MCF 10A (cell line): Measurements from ENCODE around the gene UBE2J1. TPM values are rescaled to one million over a fixed set of nuclear protein-coding genes. Genes with fewer than 3 reads are reported as not detected.

Source experiments
- BruUV-seq: library from RNA; stranded (reverse); fragments of 400-500 nt; replicated peaks from 2 replicates; lab custom pipeline; 2021; lab: Mats Ljungman, UMichigan
- CTCF ChIA-PET: fragments of 300-600 bp; sonication (Branson Sonifier 250); formaldehyde crosslinking; extraction: SDS; loops from one replicate; lab custom pipeline; 2021; ENCODE audit warnings: antibody characterized with exemption, inconsistent platforms; lab: Yijun Ruan, JAX
- POLR2A ChIA-PET: fragments of 300-600, 350-650 bp; sonication (Branson Sonifier 250); formaldehyde crosslinking; extraction: SDS; loops from one replicate; lab custom pipeline; 2020; ENCODE audit warnings: antibody characterized with exemption, inconsistent platforms; lab: Yijun Ruan, JAX
- DNase-seq: peaks from one replicate; pipeline ENCODE4 v3.0.0-alpha.2; 2018; ENCODE audit not compliant: unreplicated experiment
- H3K27ac Mint-ChIP-seq: one replicate; pipeline ENCODE4 v1.8.0; 2022; ENCODE audit warnings: mild to moderate bottlenecking, low read depth, mixed read lengths; ENCODE audit not compliant: unreplicated experiment
- H3K27me3 Mint-ChIP-seq: one replicate; pipeline ENCODE4 v1.8.0; 2022; ENCODE audit warnings: mixed read lengths; ENCODE audit not compliant: insufficient read depth, unreplicated experiment
- H3K36me3 Mint-ChIP-seq: one replicate; pipeline ENCODE4 v1.8.0; 2022; ENCODE audit warnings: mild to moderate bottlenecking, moderate library complexity, mixed read lengths; ENCODE audit not compliant: insufficient read depth, unreplicated experiment
- H3K4me1 Mint-ChIP-seq: one replicate; pipeline ENCODE4 v1.8.0; 2022; ENCODE audit warnings: mixed read lengths; ENCODE audit not compliant: insufficient read depth, unreplicated experiment
- H3K4me3 Mint-ChIP-seq: one replicate; pipeline ENCODE4 v1.8.0; 2022; ENCODE audit warnings: mild to moderate bottlenecking, moderate library complexity, mixed read lengths; ENCODE audit not compliant: unreplicated experiment
- H3K9me3 Mint-ChIP-seq: one replicate; pipeline ENCODE4 v1.8.0; 2022; ENCODE audit warnings: mixed read lengths; ENCODE audit not compliant: unreplicated experiment
- intact Hi-C: fragments of 100-400 bp; cut with micrococcal nuclease; formaldehyde crosslinking; loops from 2 replicates; pipeline ENCODE4 v1.14.1; 2022
- total RNA-seq: library from RNA; stranded (reverse); gene quantifications from 2 replicates; pipeline ENCODE4 v1.2.3, GENCODE V29; 2022
- TF ChIP-seq, protein P1 (sequence below): fragments of 200-600 bp; IDR thresholded peaks from one replicate; pipeline ENCODE4 v1.8.0; 2022; ENCODE audit warnings: antibody characterized with exemption, mild to moderate bottlenecking; ENCODE audit not compliant: unreplicated experiment

Gene UBE2J1
- total RNA-seq, 1 experiment from 2014 or later = 39.0 TPM

DNA sequence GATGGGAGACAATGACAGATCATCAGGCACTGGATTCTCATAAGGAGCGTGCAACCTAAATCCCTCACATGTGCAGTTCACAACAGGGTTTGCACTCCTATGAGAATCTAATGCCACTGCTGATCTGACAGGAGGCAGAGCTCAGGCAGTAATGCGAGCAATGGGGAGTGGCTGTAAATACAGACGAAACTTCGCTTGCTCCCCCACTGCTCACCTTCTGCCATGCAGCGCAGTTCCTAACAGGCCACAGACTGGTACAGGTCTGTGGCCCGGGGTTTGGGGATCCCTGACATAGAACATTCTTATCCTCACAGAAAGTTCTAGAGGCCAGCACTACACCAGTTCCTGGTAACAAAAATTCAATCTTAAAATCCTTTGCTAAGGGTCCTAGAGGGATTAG is 36.3 kb upstream of the UBE2J1 start:
- DNase-seq = no peak
- Mint-ChIP-seq H3K27ac (no peak overlapping the region), H3K4me3 (no peak overlapping the region), H3K36me3 (no peaks in the 10 kb centered on the region), H3K9me3 (peaks cover 8% of the 10 kb centered on the region), H3K27me3 (peaks cover 13% of the 10 kb centered on the region), H3K4me1 (peaks cover 6% of the 10 kb centered on the region)
- intact Hi-C loops = no loop called here
- TF ChIP-seq, protein P1, sequence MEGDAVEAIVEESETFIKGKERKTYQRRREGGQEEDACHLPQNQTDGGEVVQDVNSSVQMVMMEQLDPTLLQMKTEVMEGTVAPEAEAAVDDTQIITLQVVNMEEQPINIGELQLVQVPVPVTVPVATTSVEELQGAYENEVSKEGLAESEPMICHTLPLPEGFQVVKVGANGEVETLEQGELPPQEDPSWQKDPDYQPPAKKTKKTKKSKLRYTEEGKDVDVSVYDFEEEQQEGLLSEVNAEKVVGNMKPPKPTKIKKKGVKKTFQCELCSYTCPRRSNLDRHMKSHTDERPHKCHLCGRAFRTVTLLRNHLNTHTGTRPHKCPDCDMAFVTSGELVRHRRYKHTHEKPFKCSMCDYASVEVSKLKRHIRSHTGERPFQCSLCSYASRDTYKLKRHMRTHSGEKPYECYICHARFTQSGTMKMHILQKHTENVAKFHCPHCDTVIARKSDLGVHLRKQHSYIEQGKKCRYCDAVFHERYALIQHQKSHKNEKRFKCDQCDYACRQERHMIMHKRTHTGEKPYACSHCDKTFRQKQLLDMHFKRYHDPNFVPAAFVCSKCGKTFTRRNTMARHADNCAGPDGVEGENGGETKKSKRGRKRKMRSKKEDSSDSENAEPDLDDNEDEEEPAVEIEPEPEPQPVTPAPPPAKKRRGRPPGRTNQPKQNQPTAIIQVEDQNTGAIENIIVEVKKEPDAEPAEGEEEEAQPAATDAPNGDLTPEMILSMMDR = no peak
- no TSS peak for BruUV-seq
- ChIA-PET CTCF (interaction anchor here (0.6 to 1.9 kb wide), 3 partner anchors 17 to 39 kb away, joined by 3 to 8 read pairs (median 5); no protein-coding TSS in a partner anchor), POLR2A (no interaction called here)

DNA sequence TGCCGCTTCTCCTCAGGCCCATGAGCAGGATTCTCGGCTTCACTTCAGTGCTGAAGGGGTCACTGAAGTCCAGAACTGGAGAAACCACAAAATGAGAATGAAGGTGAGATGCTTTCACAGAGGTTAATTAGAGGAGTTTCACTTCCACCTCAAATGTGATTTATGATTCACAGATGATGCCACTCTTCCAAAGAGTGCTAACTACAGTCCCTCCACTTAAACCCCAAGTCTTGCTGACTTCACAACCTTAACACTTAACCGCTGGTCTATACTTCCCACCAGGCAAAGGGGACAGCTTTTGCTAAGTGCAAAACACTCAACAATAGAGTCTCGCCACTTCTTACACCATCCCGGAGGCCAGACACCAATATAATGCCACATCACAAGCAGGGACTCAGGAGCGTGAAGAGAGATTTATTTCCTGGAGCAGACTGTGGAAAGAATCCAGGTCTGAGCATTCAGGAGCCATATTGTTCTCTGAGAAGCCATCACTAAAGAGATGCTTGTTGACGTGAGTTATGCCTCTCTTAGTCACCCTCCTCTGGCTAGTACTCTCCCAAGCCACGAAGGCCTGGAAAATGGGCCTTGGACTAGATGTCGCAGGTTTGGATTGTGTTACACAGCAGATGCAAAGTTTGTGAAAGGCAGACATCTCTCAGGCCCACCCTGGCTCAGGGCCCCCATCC is 35.1 kb upstream of the UBE2J1 start:
- Mint-ChIP-seq H3K4me1 (peaks cover 6% of the 10 kb centered on the region), H3K27me3 (peaks cover 1% of the 10 kb centered on the region), H3K4me3 (no peak overlapping the region), H3K9me3 (no peaks in the 10 kb centered on the region), H3K36me3 (no peaks in the 10 kb centered on the region), H3K27ac (no peak overlapping the region)
- DNase-seq = no peak
- ChIA-PET POLR2A (no interaction called here), CTCF (interaction anchor here (0.8 to 1.6 kb wide), 3 partner anchors 15 to 40 kb away, joined by 3 to 5 read pairs (median 4); no protein-coding TSS in a partner anchor)
- intact Hi-C loops = no loop called here
- no TSS peak for BruUV-seq
- TF ChIP-seq, protein P1 = no peak

DNA sequence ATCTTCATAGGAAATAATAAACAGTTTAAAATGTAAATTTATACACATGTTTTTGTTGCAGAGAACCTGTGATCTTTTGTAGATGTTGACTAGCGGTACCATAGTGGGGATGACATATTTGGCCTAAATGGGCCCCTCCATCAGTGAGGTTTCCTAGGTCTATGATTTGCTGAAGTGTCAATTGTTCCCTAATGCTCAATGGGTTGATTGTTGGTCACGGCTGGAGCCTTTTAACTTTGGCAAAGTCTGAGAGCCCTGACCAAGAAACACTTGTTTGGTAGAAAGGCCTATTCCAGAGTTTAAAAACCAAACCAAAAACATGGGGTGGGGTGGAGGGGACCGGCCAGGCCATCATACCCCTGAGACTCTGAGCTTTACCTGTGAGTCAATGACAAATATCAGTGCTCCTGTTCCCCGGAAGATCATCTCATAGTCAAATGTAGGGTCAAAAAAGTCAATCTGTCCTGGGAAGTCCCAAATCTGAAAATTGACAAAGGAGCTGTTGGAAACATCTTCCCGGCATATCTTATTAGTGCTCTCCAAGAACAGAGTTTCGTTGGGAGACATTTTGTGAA is 34.5 kb upstream of the UBE2J1 start:
- POLR2A ChIA-PET = no interaction called here
- Mint-ChIP-seq H3K4me3 (no peak overlapping the region), H3K9me3 (no peaks in the 10 kb centered on the region), H3K36me3 (no peaks in the 10 kb centered on the region), H3K27me3 (no peaks in the 10 kb centered on the region), H3K4me1 (peaks cover 6% of the 10 kb centered on the region), H3K27ac (no peak overlapping the region)
- no peak for DNase-seq
- intact Hi-C loops = no loop called here
- TF ChIP-seq, protein P1 = no peak
- CTCF ChIA-PET = interaction anchor here (1.6 kb wide), 1 partner anchor 15 kb away, joined by 4 read pairs; no protein-coding TSS in a partner anchor
- BruUV-seq = no TSS peak

DNA sequence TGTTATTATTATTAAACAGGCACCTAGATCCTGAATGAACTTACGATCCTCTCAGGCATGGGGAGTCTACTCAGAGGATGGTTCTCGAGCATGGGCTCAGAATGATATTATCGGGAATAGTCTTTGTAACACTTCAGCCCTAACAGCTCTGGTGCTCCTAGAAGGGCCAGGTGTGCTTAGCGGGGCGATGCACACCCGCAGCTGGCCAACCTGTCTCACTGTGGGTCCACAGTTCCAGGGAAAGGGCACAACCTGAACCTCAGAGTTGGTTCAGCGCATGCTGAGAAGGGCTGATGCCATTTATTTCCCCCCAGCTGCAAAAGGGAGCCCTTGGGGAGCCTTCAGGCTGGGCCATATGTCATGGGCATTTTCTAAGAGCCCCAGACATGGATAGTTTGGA is 33.3 kb upstream of the UBE2J1 start:
- CTCF ChIA-PET = interaction anchor here (0.6 to 2.8 kb wide), 4 partner anchors 14 to 144 kb away, joined by 3 to 16 read pairs (median 4); no protein-coding TSS in a partner anchor
- intact Hi-C loops = no loop called here
- TF ChIP-seq, protein P1 = no peak
- BruUV-seq = no TSS peak
- Mint-ChIP-seq H3K27me3 (no peaks in the 10 kb centered on the region), H3K4me3 (no peak overlapping the region), H3K36me3 (no peaks in the 10 kb centered on the region), H3K9me3 (no peaks in the 10 kb centered on the region), H3K4me1 (peaks cover 6% of the 10 kb centered on the region), H3K27ac (no peak overlapping the region)
- POLR2A ChIA-PET = no interaction called here
- DNase-seq = no peak
